ENCODE data around the gene CNNM3.
A peak's percentile ranks its signal among the peaks of the same experiment; 100 is the strongest.

CNNM3 gene

GRCh38 chr2:96838345-96839292, 22.6 kb downstream of the CNNM3 start:
- no peak for DNase-seq (ENCODE audit: low spot score)

- DNase-seq (ENCODE audit: low spot score): no peak
Observed at GRCh38 chr2:96839293-96839874, 23.3 kb downstream of the CNNM3 start.

GRCh38 chr2:96839875-96840850, 24.1 kb downstream of the CNNM3 start:
- no peak for DNase-seq (ENCODE audit: low spot score)

GRCh38 chr2:96841701-96842495, 25.8 kb downstream of the CNNM3 start:
- DNase-seq (ENCODE audit: low spot score): no peak

GRCh38 chr2:96842600-96842999, 26.5 kb downstream of the CNNM3 start:
- no peak for DNase-seq (ENCODE audit: low spot score)

- DNase-seq (ENCODE audit: low spot score): no peak
Observed at GRCh38 chr2:96843538-96844268, 27.6 kb downstream of the CNNM3 start, which contains the start of gene ANKRD23. Gene ANKRD23 (minus strand): TSS chr2:96844021. CDS start chr2:96843992, 29 bp downstream.

- no peak for DNase-seq (ENCODE audit: low spot score)
Observed at GRCh38 chr2:96844405-96844808, 28.3 kb downstream of the CNNM3 start.

GRCh38 chr2:96846825-96847224, 30.8 kb downstream of the CNNM3 start:
- DNase-seq (ENCODE audit: low spot score): no peak

GRCh38 chr2:96847586-96847985, 31.5 kb downstream of the CNNM3 start:
- no peak for DNase-seq (ENCODE audit: low spot score)

- DNase-seq (ENCODE audit: low spot score): no peak
Observed at GRCh38 chr2:96848264-96848663, 32.2 kb downstream of the CNNM3 start.

GRCh38 chr2:96852667-96853066, 36.6 kb downstream of the CNNM3 start:
- no peak for DNase-seq (ENCODE audit: low spot score)

- no peak for DNase-seq (ENCODE audit: low spot score)
Observed at GRCh38 chr2:96853321-96853720, 37.3 kb downstream of the CNNM3 start.

- peak; percentile 44 for DNase-seq (ENCODE audit: low spot score)
Observed at GRCh38 chr2:96856776-96857666, 41.0 kb downstream of the CNNM3 start.

- DNase-seq (ENCODE audit: low spot score): peak; percentile 96
Observed at GRCh38 chr2:96857667-96858372, 41.8 kb downstream of the CNNM3 start, which contains the start of gene ANKRD39. Gene ANKRD39 (minus strand): TSS chr2:96858016. CDS start chr2:96857987, 29 bp downstream.

GRCh38 chr2:96859099-96859649, 43.1 kb downstream of the CNNM3 start:
- DNase-seq (ENCODE audit: low spot score): peak; percentile 42

- DNase-seq (ENCODE audit: low spot score): no peak
Observed at GRCh38 chr2:96859681-96860064, 43.6 kb downstream of the CNNM3 start.

- no peak for DNase-seq (ENCODE audit: low spot score)
Observed at GRCh38 chr2:96860065-96861029, 44.3 kb downstream of the CNNM3 start.

All from SK-N-DZ (cell line).